Mononuclear cell (primary cell): ENCODE results near the gene MX1. TPM values are rescaled to one million over a fixed set of nuclear protein-coding genes. Genes with fewer than 3 reads are reported as not detected.

Source experiments
- H3K27me3 ChIP-seq: 2 replicates; pipeline ENCODE4 v1.6.0; 2011; ENCODE audit warnings: low read length, control low read depth; ENCODE audit not compliant: insufficient read depth
- H3K4me1 ChIP-seq: 2 replicates; pipeline ENCODE4 v1.5.1; 2011; ENCODE audit warnings: mild to moderate bottlenecking, low read length, control low read depth; ENCODE audit not compliant: insufficient read depth
- H3K4me3 ChIP-seq: 2 replicates; pipeline ENCODE4 v1.5.1; 2011; ENCODE audit warnings: mild to moderate bottlenecking, low read length, moderate library complexity
- H3K9me3 ChIP-seq: 2 replicates; pipeline ENCODE4 v1.5.1; 2011; ENCODE audit warnings: low read depth, mild to moderate bottlenecking, control low read depth, low read length
- total RNA-seq: library from RNA; depleted of rRNA; stranded (reverse); fragments of >200 nt; gene quantifications from one replicate; pipeline ENCODE4 v1.2.3, GENCODE V29; 2012

The MX1 gene
- total RNA-seq, 1 donor, result 77.8 TPM

DNA sequence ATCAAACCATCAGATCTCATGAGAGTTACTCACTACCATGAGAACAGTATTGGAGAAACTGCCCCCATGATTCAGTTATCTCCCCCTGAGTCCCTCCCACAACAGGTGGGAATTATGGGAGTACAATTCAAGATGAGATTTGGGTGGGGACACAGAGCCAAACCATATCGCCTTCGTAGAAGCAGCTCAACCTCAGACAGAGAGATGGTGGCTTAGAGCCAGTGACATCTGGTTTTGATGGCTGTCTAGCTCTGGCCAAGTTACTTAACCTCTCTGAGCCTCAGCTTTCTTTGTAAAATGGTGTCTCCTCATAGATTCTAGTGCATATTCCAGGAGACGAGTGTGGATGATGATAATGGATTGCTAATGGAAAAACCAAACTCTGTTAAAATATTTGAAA, 27.2 kb downstream of the MX1 start:
- Histone ChIP-seq H3K27me3 (no peaks in the 10 kb centered on the region), H3K4me1 (no peaks in the 10 kb centered on the region), H3K9me3 (no peaks in the 10 kb centered on the region), H3K4me3 (no peak overlapping the region)

DNA sequence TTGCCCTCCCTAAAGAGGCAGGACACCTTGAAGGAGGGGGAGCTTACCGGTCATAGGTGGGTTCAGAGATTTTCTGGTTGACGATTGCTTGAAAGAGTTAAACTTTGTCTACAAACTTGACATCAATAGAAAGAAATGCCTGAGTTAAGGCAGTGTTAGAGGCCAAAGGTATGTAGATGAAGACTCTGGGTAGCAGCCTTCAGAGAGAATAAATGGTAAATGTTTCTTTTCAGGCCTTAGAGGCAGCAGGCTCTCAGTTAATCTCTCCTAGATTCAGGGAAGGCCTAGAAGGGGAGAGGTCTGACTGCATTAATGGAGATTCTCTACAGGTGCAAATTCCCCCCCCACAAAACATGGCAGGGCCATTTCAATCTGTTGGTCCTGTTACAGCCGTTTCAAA, 27.7 kb downstream of the MX1 start:
- no peaks in the 10 kb centered on the region for H3K4me1 ChIP-seq
- H3K4me3 ChIP-seq, result no peak overlapping the region
- no peaks in the 10 kb centered on the region for H3K27me3 ChIP-seq
- H3K9me3 ChIP-seq, result no peaks in the 10 kb centered on the region

DNA sequence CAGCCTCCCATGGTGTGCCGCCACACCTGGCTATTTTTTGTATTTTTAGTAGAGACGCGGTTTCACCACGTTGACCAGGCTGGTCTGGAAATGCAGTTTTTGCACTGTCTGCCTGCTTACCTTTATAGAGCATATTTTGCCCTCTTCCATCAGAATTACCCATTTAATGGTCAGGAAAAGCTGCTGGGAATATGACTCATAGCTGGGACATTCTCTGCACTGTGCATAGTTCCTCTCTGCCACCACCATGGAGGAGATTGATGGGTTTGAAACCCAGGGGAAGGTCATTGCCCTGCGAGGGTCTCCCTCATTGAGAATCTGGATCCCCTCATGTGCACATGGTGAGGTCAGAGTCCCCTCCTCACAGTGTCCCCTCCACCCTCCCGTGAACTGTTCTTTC, 32.1 kb downstream of the MX1 start:
- Histone ChIP-seq H3K9me3 (no peaks in the 10 kb centered on the region), H3K4me3 (no peak overlapping the region), H3K27me3 (no peaks in the 10 kb centered on the region), H3K4me1 (no peaks in the 10 kb centered on the region)

DNA sequence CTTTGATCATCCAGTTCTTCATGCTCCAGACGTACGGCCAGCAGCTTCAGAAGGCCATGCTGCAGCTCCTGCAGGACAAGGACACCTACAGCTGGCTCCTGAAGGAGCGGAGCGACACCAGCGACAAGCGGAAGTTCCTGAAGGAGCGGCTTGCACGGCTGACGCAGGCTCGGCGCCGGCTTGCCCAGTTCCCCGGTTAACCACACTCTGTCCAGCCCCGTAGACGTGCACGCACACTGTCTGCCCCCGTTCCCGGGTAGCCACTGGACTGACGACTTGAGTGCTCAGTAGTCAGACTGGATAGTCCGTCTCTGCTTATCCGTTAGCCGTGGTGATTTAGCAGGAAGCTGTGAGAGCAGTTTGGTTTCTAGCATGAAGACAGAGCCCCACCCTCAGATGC, 32.5 kb downstream of the MX1 start:
- Histone ChIP-seq H3K27me3 (no peaks in the 10 kb centered on the region), H3K9me3 (no peaks in the 10 kb centered on the region), H3K4me1 (no peaks in the 10 kb centered on the region)

DNA sequence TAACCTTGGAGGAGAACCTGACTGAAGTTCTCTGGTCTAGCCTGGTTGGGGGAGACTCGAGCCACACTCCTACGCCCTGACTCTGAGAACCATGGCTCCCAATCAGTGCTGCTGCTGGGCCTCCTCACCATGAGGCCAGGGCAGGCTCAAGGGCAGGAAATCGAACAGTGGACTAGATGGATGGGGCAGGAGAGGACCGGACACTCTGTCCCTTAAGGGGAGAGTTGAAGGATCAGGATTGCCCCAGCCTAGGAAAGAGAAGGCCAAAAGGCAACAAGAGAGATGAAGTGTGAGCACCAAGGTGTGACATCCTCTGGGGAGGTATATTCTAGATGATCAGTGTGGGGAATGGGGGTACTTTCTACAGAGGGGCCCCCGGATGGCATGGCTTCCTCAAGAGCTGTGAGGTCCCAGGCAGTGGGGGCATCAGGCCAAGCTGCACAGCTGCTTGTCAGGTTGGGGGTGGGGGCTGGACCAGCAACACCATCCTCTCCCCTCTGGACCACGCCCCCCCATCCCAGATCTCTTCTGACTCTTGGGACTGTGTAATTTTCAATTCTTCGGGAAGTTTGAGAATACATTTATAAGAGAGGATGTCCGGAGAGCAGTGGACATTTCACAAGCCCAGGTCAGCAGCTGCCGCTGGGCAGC, 34.0 kb downstream of the MX1 start:
- H3K9me3 ChIP-seq, result no peaks in the 10 kb centered on the region
- H3K4me3 ChIP-seq, result no peak overlapping the region
- H3K4me1 ChIP-seq, result no peaks in the 10 kb centered on the region
- no peaks in the 10 kb centered on the region for H3K27me3 ChIP-seq

More for the DNA sequence above, 32.5 kb downstream of the MX1 start:
- no peak overlapping the region for H3K4me3 ChIP-seq

DNA sequence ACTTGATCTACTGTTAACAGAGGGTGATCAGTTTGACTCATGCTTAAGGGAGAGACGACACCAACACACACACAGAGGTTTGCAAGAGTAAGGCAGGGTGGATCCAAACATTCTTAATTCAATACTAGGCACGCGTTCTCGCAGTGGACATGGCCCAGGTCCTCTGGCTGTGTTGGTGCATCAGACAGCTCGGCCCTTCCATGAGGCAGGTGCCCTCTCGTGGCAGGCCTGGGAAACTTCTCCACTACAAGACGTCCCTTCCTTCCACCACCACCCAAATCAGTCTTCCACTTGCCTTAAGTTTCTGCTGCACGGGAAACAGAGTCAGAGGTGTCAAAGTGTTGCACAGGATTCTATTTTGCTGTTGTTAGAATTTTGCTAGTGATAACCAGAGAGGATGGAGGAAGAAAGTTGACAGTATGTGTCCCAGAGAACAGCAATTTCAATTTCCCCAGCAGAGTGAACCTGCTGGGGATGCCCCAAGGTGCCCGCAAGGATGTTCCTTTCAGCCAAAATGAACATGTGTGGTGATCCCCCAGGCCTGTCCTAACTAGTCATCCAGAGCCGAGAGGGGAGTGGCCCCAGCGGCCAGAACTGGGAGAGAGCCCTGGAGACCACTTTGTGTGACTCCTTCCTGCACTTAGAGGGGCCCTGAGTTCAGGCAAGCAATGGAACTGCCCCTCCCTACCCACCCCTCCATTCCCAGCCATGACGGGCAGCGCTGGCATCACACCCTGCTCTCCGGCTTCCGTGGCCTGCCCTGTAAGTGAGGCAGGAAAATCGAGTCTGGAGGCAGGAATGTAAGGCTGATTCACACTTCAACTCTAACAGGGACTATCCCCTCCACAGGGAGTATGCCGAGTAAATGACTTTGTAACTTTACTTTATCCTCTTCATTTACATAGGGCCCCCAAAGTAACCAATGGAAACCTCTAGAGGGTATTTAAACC, 34.8 kb downstream of the MX1 start:
- no peaks in the 10 kb centered on the region for H3K9me3 ChIP-seq
- no peak overlapping the region for H3K4me3 ChIP-seq
- no peaks in the 10 kb centered on the region for H3K27me3 ChIP-seq
- H3K4me1 ChIP-seq, result no peaks in the 10 kb centered on the region

DNA sequence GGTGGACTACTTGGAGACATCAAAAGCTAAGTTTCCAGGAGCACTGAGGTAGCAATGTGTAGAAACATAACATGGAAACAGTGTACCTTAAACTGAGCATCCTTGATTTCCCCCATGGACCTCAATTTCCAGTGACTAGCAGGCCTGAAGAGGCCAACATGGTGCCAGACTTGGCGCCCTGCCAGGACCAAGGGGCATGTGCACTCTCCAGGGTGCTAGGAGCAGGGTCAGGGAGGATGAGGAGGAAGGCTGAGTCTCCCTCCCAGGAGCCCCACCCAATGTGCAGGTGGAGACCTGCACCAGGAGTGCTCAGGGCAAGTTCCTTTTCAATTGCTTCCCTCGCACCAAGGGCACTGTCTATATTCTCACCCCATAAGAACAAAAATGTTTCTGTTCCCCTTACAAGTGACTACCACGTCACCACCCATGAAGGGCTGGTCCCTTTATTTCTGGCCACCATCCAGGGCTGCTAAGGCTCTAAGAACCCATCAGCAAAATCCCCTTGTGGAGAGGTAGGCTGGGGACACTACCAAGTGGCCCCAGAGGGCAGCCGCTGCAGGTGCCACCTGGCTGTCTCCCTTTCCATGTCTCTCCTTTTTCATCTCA, 39.2 kb downstream of the MX1 start:
- H3K9me3 ChIP-seq, result no peaks in the 10 kb centered on the region
- no peaks in the 10 kb centered on the region for H3K4me1 ChIP-seq
- H3K27me3 ChIP-seq, result no peaks in the 10 kb centered on the region
- no peak overlapping the region for H3K4me3 ChIP-seq

DNA sequence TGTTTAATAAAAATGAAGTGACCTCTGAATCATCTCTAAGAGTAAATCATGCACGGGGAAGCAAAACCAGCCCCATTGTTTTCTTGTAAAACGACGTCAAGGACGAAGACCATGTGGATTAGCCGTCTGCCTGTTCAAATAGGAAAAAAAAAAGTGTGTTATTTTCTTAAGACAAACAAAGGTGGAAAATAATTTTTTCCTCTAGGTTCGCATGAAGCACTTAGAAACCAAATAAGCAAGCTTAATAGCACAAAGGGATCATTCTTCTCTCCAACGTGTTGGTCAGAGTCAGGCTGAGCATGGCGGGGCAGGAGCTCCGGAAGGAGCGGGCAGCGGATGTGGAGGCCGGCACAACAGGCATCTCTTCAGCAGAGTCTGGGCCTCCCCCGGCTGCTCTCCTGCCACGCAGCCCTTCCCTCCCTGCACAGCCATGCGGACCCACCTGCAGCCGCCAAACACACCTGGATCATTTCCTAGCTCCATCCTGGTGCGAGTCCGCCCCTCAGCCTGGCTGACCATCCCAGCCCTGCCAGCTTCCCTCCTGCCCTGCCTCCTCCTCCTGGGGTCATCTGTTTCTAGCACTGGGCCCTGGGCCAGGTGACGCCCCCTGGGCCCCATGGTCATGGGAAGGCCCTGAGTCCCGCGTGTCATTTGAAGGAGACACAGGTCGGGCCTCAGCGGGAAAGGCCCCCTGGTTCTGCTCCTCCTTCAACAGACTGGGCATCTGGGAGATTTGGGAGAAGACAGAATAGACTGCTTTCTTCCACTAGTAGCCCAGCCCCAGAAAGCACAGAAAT, 40.2 kb downstream of the MX1 start:
- no peaks in the 10 kb centered on the region for H3K4me1 ChIP-seq
- H3K4me3 ChIP-seq, result no peak overlapping the region
- no peaks in the 10 kb centered on the region for H3K9me3 ChIP-seq
- H3K27me3 ChIP-seq, result no peaks in the 10 kb centered on the region

DNA sequence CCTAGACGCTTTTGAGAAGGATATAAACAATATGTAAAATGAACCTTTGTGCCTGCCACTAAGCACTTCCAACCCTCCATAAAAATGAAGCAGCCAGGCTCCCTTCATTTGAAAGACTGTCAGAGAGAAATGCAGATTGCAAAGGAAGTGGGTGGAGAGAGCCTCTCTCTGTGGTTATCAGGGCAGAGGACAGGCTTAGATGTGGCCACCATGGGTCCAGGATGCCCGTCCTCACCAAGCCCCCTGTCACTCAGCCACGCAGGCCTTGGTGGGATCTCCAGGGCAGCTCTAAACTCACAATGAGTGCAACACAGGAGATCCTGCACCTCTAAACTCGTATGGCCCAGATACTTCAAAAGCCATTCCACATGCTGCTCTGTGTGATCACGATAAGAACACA, 44.0 kb downstream of the MX1 start:
- Histone ChIP-seq H3K4me3 (no peak overlapping the region), H3K27me3 (no peaks in the 10 kb centered on the region), H3K4me1 (no peaks in the 10 kb centered on the region), H3K9me3 (no peaks in the 10 kb centered on the region)

DNA sequence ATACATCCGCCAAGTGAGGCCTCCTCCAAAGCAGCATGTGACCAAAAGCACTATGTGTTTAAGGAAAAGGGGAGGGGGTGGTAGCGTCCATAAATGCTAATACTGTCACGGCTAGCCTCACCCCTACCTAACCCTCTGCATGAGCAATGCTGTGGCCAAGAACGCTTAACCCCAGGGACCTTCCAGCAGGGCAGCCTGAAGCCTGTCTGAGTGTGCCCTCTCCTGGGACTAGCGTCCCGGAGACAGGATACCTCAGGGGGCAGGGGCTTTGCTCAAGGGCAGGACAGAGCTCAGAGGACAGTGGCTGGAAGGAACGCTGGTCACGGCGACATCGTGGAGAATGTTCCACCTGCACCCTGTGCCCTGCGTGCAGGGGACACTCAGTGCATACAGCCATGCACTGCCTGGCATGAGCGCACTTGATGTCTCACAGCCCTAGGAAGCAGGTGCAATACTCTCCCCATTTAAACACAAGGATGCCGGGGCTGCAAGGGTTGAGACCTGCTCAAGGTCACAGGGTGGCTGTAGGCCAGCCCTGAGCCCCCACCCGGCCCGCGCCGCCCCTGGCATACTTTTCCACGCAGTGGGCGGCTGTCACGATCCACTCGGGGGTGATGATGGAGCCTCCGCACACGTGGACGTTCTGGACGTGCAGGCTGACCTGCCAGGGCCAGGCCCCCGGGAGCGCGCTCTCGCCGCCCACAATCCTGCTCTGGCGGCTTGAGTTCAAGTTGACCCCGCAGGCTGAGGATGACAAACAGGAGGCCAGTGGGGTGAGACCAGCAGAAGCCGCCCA, 46.9 kb downstream of the MX1 start:
- Histone ChIP-seq H3K9me3 (no peaks in the 10 kb centered on the region), H3K4me1 (no peaks in the 10 kb centered on the region), H3K27me3 (no peaks in the 10 kb centered on the region), H3K4me3 (no peak overlapping the region)

DNA sequence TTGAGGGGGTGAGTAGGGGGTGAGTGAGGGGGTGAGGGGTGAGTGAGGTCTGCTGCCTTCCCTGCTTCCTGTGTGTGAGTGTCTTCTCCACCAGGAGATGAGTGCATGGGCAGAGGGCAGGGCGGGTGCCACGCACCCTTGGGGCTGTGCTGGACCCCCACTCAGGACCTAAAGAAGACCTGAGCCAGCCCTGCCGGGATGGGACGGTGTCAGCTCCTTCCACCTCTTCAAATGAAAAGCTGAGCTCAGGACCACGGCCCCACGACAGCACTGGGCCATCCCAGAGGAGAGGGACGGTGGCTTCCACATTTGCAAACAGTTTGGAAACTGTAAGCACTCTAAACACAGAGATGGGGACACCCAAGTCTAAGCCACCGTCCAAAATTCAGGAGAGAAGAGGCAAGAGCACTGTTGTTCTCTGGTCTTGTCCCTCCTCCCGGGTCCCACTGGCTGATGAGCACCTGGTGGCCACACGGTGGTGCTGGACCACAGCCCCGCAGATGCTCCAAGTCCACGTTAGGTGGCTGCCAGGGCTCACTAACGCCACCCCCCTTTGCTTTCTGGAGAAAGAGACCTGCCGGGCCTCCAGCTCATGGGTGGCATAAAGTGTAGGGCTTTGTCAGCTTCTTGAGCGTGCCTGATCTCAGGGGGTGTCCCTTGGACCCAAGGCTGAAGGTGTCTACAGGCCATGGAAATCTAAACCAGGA, 49.8 kb downstream of the MX1 start:
- Histone ChIP-seq H3K4me1 (no peaks in the 10 kb centered on the region), H3K27me3 (no peaks in the 10 kb centered on the region), H3K4me3 (no peak overlapping the region), H3K9me3 (no peaks in the 10 kb centered on the region)

DNA sequence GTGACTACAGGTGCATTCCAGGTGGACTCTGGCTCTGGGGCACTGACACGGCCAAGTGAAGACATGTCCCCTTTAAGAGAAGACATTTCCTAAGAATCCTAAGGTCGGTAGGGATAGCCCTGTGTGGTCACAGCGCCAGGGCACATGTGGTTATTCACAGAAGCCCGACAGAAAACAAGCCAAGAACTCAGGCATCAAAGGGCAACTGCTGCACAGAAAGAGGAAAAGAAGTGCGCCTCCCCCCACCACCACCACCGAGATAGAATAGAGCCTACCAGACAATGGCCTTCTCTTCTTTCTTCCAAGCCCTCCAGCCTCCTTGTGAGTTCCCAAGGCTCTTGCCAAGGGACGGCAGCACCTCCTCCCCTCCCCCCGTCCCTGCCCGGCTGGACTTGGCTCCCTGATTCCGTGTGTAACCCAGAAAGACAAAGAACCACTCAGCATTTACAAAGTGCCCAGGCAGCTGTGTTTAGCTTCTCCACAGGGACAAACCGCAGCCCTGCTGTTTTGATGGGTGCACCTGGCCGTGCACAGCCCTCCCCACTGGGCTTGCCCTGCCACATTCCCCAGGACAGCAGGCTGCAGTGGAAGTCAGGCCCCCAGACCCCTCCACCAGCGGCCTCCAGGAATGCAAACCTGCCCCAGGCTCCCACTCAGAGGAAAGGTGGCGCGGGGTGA, 51.7 kb downstream of the MX1 start:
- no peaks in the 10 kb centered on the region for H3K4me1 ChIP-seq
- H3K27me3 ChIP-seq, result no peaks in the 10 kb centered on the region
- no peak overlapping the region for H3K4me3 ChIP-seq
- H3K9me3 ChIP-seq, result no peaks in the 10 kb centered on the region

DNA sequence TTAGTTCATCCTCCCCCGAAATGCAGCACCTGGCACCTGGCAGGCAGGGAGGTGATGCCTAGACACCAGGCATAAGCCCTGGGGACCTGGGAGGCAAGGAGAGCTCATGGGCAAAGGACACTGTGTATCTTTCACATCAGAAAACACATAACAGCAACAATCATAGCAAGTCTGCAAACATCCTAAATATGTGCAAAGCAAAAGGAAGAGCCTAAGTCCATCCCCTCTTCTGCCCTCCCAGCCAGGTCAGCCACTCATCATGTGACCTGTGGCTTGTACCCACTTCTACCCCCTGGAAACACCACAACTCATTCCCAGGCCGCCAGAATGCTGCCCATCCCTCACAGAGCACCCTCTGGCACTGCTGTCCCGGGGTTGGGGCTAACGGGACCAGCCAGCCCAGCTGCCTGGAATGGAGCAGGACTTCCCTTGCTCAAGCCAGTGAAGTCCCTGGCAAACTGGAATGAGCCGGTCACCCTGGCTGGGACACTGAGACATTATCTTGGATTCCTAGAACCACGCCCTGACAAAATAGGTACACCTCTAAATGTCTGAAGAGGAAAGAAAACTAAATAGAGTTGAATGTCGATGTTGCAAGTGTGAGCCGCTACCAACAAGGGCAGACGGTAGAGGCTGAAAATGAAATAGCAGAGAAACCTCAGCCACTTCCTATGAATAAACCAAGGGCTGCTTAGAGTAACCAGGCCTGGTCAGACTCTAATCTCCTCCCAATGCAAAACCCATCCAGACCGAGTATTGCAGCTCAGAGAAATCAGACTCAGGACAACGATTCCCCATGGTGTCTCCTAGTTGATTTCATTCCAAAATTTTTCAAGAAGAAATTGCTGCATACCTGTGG, 52.5 kb downstream of the MX1 start:
- H3K9me3 ChIP-seq, result no peaks in the 10 kb centered on the region
- H3K4me3 ChIP-seq, result no peak overlapping the region
- no peaks in the 10 kb centered on the region for H3K4me1 ChIP-seq
- H3K27me3 ChIP-seq, result no peaks in the 10 kb centered on the region
